ENCODE measurements around the gene R3HDM4. TPM values are rescaled to one million over a fixed set of nuclear protein-coding genes. Genes with fewer than 3 reads are reported as not detected.

R3HDM4 gene
- total and polyA plus RNA-seq, 9 of the 15 experiments (the other 6 are each of a cell fraction or from before 2014, with no cell fraction given) = 3.2 to 154 (median 59.0) TPM

GRCh38 chr19:913080-913748 lies at the start of gene R3HDM4 (continued):
- TF ChIP-seq TFE3 (CRISPR knock-in tag; IDR thresholded peaks at IDR 0.05) (no peak), KAT7 (CRISPR knock-in tag; IDR thresholded peaks at IDR 0.05; ENCODE audit: borderline replicate concordance) (no peak), ZNF232 (CRISPR knock-in tag; IDR thresholded peaks at IDR 0.05) (no peak), MIER1 (IDR thresholded peaks at IDR 0.05; ENCODE audit: low read depth) (no peak), TCF15 (CRISPR knock-in tag; IDR thresholded peaks at IDR 0.05) (no peak), ZNF239 (CRISPR knock-in tag; IDR thresholded peaks at IDR 0.05) (no peak), SOX6 (IDR thresholded peaks at IDR 0.05) (no peak), FIP1L1 (IDR thresholded peaks at IDR 0.05; ENCODE audit: low read depth, low read length, poor library complexity, severe bottlenecking) (no peak), E2F8 (IDR thresholded peaks at IDR 0.05; ENCODE audit: low read depth, partially characterized antibody) (no peak), TBL1XR1 (IDR thresholded peaks at IDR 0.05; ENCODE audit: low read length in 2 of 2) (no peak), ARID3B (CRISPR knock-in tag; IDR thresholded peaks at IDR 0.05; ENCODE audit: borderline replicate concordance) (no peak), GTF3C2 (IDR thresholded peaks at IDR 0.05; ENCODE audit: borderline replicate concordance, extremely low read depth, insufficient read length) (no peak), ZNF717 (CRISPR knock-in tag; IDR thresholded peaks at IDR 0.05) (no peak), GATAD2B (IDR thresholded peaks at IDR 0.05; ENCODE audit: borderline replicate concordance) (no peak), ZNF197 (CRISPR knock-in tag; IDR thresholded peaks at IDR 0.05; ENCODE audit: low read depth) (no peak), RBM25 (IDR thresholded peaks at IDR 0.05; ENCODE audit: low read depth, low read length, severe bottlenecking) (no peak)
- TF ChIP-seq, protein P1, sequence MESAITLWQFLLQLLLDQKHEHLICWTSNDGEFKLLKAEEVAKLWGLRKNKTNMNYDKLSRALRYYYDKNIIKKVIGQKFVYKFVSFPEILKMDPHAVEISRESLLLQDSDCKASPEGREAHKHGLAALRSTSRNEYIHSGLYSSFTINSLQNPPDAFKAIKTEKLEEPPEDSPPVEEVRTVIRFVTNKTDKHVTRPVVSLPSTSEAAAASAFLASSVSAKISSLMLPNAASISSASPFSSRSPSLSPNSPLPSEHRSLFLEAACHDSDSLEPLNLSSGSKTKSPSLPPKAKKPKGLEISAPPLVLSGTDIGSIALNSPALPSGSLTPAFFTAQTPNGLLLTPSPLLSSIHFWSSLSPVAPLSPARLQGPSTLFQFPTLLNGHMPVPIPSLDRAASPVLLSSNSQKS (CRISPR knock-in tag; IDR thresholded peaks at IDR 0.05) = no peak

Measured in K562 (cell line).